GM12878 (cell line): ENCODE measurements around the gene KCND2. TPM values are rescaled to one million over a fixed set of nuclear protein-coding genes. Genes with fewer than 3 reads are reported as not detected.

ENCODE experiments used
- ATF3 ChIP-seq: IDR thresholded peaks from 2 replicates; pipeline ENCODE4 v1.6.1; 2011; ENCODE audit warnings: low read depth, mild to moderate bottlenecking, low read length, moderate library complexity, borderline replicate concordance; ENCODE audit errors: extremely low read depth
- BACH1 ChIP-seq: fragments of 450-650 bp; IDR thresholded peaks from 2 replicates; pipeline ENCODE4 v1.6.1; 2017; ENCODE audit warnings: mild to moderate bottlenecking, borderline replicate concordance
- BCL3 ChIP-seq: IDR thresholded peaks from 2 replicates; pipeline ENCODE4 v1.6.1; 2011; ENCODE audit warnings: borderline replicate concordance, low read depth, mild to moderate bottlenecking, moderate library complexity, low read length; ENCODE audit not compliant: insufficient read depth, poor library complexity, severe bottlenecking
- CUX1 ChIP-seq: IDR thresholded peaks from 2 replicates; pipeline ENCODE4 v1.6.1; 2012; ENCODE audit warnings: improper control_type of control experiment, low read depth, low read length; ENCODE audit not compliant: insufficient replicate concordance
- EED ChIP-seq: sonication (generic); IDR thresholded peaks from 2 replicates; pipeline ENCODE4 v1.6.1; 2016; ENCODE audit warnings: antibody characterized with exemption, low read depth
- ELK1 ChIP-seq: IDR thresholded peaks from 2 replicates; pipeline ENCODE4 v1.6.1; 2012; ENCODE audit warnings: low read depth, low read length, improper control_type of control experiment
- ETV6 ChIP-seq, 2 experiments: fragments of 450-650 bp in 1 of 2; IDR thresholded peaks in 1 of 2; conservative IDR thresholded peaks in 1 of 2; 2 replicates each; pipeline ENCODE4 v1.6.1; 2014; ENCODE audit warnings: antibody characterized with exemption in 1 of 2, borderline replicate concordance in 1 of 2, low read depth in 1 of 2, mild to moderate bottlenecking in 1 of 2, moderate library complexity in 1 of 2
- HDAC2 ChIP-seq: fragments of 200-600 bp; sonication (generic); IDR thresholded peaks from 2 replicates; pipeline ENCODE4 v1.6.1; 2017
- JUNB ChIP-seq: IDR thresholded peaks from 2 replicates; pipeline ENCODE4 v1.6.1; 2016; ENCODE audit warnings: antibody characterized with exemption, mild to moderate bottlenecking
- NFXL1 ChIP-seq: fragments of 450-650 bp; IDR thresholded peaks from 2 replicates; pipeline ENCODE4 v1.6.1; 2017; ENCODE audit warnings: antibody characterized with exemption, mild to moderate bottlenecking, borderline replicate concordance
- PAX5 ChIP-seq: IDR thresholded peaks from 2 replicates; pipeline ENCODE4 v1.6.1; 2011; ENCODE audit warnings: low read depth, low read length, borderline replicate concordance
- PKNOX1 ChIP-seq: fragments of 450-650 bp; IDR thresholded peaks from 2 replicates; pipeline ENCODE4 v1.6.1; 2016; ENCODE audit warnings: mild to moderate bottlenecking
- SMAD5 ChIP-seq: IDR thresholded peaks from 2 replicates; pipeline ENCODE4 v1.6.1; 2016; ENCODE audit warnings: antibody characterized with exemption, low read depth
- STAT3 ChIP-seq: IDR thresholded peaks from 2 replicates; pipeline ENCODE4 v1.6.1; 2011; ENCODE audit warnings: low read depth, low read length, improper control_type of control experiment
- ZNF24 ChIP-seq: fragments of 450-650 bp; IDR thresholded peaks from 2 replicates; pipeline ENCODE4 v1.6.1; 2017; ENCODE audit warnings: antibody characterized with exemption, mild to moderate bottlenecking
- ZNF592 ChIP-seq: fragments of 450-650 bp; IDR thresholded peaks from 2 replicates; pipeline ENCODE4 v1.6.1; 2017; ENCODE audit warnings: mild to moderate bottlenecking, moderate library complexity
- polyA plus RNA-seq, 11 experiments: library from polyadenylated mRNA; depleted of rRNA in 4 of 11; unstranded in 6 of 11; stranded (reverse) in 5 of 11; fragments of >200 nt; fragmentation: Nextera tagmentation in 4 of 11; fragmentation: Illumina TruSeq in 1 of 11; extraction: Ambion mirVana in 4 of 11; extraction: Trizol in 1 of 11; gene quantifications; 1 replicate in 1 of 11; 2 replicates in 10 of 11; pipeline versions ENCODE4 v1.2.1 to v1.2.3, GENCODE V29; 2011 to 2016; ENCODE audit warnings: inconsistent platforms in 2 of 11, missing spikeins in 2 of 11, low read depth in 1 of 11
- total RNA-seq, 4 experiments: library from RNA; depleted of rRNA in 3 of 4; stranded (reverse); fragments of >200 nt in 3 of 4; fragmentation: Illumina TruSeq in 1 of 4; extraction: Trizol in 1 of 4; gene quantifications; 2 replicates each; pipeline versions ENCODE4 v1.2.1 to v1.2.3, GENCODE V29; 2013 to 2021

The KCND2 gene
- total and polyA plus RNA-seq, 10 of the 15 experiments (the other 5 are each of a cell fraction or from before 2014, with no cell fraction given): 3.6 to 22.3 (median 6.3) TPM

GRCh38 chr7:120760050-120760449 lies 487.1 kb downstream of the KCND2 start (continued):
- TF ChIP-seq CUX1 (no peak), ATF3 (no peak), STAT3 (no peak), NFXL1 (no peak), JUNB (peak; percentile 94), EED (peak; percentile 34; the same call in 1 of the 2 replicates), ELK1 (no peak), ZNF24 (no peak), PAX5 (peak; percentile 60; the same call in 1 of the 2 replicates), PKNOX1 (0 out of 2 replicates have a peak, but pooled peaks have one; percentile 5), SMAD5 (no peak), BACH1 (peak; percentile 42; the same call in 1 of the 2 replicates), HDAC2 (no peak), ETV6 (conservative IDR thresholded peaks at IDR 0.05 in 1 of 2, IDR thresholded peaks at IDR 0.05 in 1 of 2; ENCODE audit: borderline replicate concordance in 1 of 2, low read depth in 1 of 2) (peak in 1 of 2 experiments; percentile 45; a peak in 1 of 4 replicates), ZNF592 (no peak), BCL3 (no peak)
